HL-60 (cell line): Measurements from ENCODE around the gene ATF6.

Experiments
- DNase-seq, 2 experiments: peaks; one replicate each; pipeline ENCODE4 v3.0.0-alpha.2; 2010 to 2020; ENCODE audit warnings: low read depth in 1 of 2, low spot score in 1 of 2
- H3K27ac ChIP-seq: fragments of 250-450 bp; sonication (Bioruptor Pico); replicated peaks from 2 replicates; pipeline ENCODE4 v1.5.1; 2020; ENCODE audit warnings: mild to moderate bottlenecking, moderate library complexity
- H3K27me3 ChIP-seq: fragments of 250-450 bp; sonication (Bioruptor Pico); 2 replicates; pipeline ENCODE4 v1.5.1; 2021; ENCODE audit warnings: mild to moderate bottlenecking, moderate library complexity; ENCODE audit not compliant: insufficient read depth, poor library complexity, severe bottlenecking
- H3K4me3 ChIP-seq: replicated peaks from 2 replicates; pipeline ENCODE4 v1.5.1; 2011; ENCODE audit warnings: mild to moderate bottlenecking, control low read depth, low read length; ENCODE audit not compliant: insufficient read depth
- GABPA ChIP-seq: IDR thresholded peaks from 2 replicates; pipeline ENCODE4 v1.6.1; 2012; ENCODE audit warnings: low read depth
- POLR2AphosphoS5 ChIP-seq: IDR thresholded peaks from 2 replicates; pipeline ENCODE4 v1.6.1; 2012; ENCODE audit warnings: low read depth
- SPI1 ChIP-seq: IDR thresholded peaks from 2 replicates; pipeline ENCODE4 v1.6.1; 2012; ENCODE audit warnings: low read depth, mild to moderate bottlenecking, borderline replicate concordance
- TF ChIP-seq, protein P1 (sequence below): IDR thresholded peaks from 2 replicates; pipeline ENCODE4 v1.6.1; 2012; ENCODE audit warnings: low read depth; ENCODE audit not compliant: insufficient replicate concordance
- TF ChIP-seq, protein P2 (sequence below): IDR thresholded peaks from one replicate; pipeline ENCODE4 v1.5.1; 2011; ENCODE audit warnings: low read length, control low read depth, inconsistent platforms; ENCODE audit not compliant: insufficient read depth

ATF6 gene

DNA sequence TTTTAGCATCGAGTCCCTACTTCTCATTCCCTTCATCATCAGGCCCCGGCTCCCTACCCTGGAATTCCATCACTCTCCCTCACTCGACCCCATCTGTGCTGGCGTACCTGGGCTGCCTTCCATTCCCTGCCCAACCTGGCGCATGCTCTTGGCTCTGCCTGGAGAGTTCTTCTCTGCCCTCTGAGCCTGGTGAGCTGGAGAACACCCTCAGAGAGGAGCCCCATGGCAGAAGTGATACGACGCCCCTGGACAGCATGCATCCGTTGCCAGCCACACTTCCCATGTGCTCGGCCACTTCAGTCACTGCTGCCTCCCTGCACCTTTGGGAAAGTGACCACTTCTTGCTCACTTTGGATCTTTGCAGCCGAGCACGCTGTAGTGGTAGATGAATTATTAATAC is 227.5 kb downstream of the ATF6 start:
- Histone ChIP-seq H3K4me3 (no peak overlapping the region), H3K27ac (no peak overlapping the region), H3K27me3 (no peaks in the 10 kb centered on the region)
- DNase-seq = no peak
- TF ChIP-seq, protein P1, sequence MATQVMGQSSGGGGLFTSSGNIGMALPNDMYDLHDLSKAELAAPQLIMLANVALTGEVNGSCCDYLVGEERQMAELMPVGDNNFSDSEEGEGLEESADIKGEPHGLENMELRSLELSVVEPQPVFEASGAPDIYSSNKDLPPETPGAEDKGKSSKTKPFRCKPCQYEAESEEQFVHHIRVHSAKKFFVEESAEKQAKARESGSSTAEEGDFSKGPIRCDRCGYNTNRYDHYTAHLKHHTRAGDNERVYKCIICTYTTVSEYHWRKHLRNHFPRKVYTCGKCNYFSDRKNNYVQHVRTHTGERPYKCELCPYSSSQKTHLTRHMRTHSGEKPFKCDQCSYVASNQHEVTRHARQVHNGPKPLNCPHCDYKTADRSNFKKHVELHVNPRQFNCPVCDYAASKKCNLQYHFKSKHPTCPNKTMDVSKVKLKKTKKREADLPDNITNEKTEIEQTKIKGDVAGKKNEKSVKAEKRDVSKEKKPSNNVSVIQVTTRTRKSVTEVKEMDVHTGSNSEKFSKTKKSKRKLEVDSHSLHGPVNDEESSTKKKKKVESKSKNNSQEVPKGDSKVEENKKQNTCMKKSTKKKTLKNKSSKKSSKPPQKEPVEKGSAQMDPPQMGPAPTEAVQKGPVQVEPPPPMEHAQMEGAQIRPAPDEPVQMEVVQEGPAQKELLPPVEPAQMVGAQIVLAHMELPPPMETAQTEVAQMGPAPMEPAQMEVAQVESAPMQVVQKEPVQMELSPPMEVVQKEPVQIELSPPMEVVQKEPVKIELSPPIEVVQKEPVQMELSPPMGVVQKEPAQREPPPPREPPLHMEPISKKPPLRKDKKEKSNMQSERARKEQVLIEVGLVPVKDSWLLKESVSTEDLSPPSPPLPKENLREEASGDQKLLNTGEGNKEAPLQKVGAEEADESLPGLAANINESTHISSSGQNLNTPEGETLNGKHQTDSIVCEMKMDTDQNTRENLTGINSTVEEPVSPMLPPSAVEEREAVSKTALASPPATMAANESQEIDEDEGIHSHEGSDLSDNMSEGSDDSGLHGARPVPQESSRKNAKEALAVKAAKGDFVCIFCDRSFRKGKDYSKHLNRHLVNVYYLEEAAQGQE = no peak
- TF ChIP-seq POLR2AphosphoS5 (no peak), GABPA (no peak), SPI1 (no peak)
- TF ChIP-seq, protein P2, sequence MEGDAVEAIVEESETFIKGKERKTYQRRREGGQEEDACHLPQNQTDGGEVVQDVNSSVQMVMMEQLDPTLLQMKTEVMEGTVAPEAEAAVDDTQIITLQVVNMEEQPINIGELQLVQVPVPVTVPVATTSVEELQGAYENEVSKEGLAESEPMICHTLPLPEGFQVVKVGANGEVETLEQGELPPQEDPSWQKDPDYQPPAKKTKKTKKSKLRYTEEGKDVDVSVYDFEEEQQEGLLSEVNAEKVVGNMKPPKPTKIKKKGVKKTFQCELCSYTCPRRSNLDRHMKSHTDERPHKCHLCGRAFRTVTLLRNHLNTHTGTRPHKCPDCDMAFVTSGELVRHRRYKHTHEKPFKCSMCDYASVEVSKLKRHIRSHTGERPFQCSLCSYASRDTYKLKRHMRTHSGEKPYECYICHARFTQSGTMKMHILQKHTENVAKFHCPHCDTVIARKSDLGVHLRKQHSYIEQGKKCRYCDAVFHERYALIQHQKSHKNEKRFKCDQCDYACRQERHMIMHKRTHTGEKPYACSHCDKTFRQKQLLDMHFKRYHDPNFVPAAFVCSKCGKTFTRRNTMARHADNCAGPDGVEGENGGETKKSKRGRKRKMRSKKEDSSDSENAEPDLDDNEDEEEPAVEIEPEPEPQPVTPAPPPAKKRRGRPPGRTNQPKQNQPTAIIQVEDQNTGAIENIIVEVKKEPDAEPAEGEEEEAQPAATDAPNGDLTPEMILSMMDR = no peak

DNA sequence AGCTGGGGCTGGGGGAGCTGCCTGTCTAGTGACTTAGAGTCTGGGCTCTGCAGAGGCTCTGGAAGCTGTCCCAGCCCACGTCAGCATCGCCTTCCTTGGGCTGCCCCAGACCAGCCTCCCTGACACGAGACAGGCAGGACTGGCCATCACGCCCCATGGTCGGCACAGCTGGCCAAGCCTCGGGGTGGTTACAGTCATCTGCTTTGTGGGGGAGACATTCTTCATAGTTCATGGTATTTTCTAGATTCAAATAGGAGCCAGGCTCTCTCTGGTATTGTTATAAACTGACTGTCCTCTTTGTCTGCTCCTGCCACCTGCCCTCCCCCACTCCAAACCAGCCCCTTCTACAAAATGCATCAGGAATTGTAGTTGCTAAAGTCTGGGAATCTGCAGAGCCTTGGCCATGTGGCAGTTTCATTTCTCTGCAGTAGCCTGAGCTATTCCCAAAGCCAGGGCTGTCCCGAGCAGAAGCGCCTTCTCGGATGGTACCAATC is 228.1 kb downstream of the ATF6 start:
- Histone ChIP-seq H3K4me3 (no peak overlapping the region), H3K27me3 (no peaks in the 10 kb centered on the region), H3K27ac (no peak overlapping the region)
- DNase-seq = no peak
- TF ChIP-seq, protein P2 = no peak
- TF ChIP-seq, protein P1 = no peak
- no peak for TF ChIP-seq GABPA
- TF ChIP-seq SPI1 = no peak
- no peak for TF ChIP-seq POLR2AphosphoS5

DNA sequence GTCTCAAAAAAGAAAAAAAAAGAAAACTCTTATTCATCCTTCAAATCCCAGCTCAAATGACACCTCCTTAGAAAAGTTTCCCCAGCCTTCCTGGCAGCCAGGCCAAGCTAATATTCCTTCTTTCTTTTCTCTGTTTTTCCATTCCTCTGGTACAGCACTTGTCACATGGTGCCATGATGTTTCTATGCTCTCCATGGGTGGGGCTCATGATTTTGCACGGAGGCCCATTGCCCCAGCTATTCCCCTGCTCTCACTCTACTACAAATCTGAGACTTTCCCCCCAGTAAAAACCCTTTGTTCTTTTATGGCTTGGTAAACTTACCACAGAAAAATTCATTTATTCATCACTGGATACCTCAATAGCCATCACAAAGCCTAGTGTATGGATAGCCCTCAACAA is 231.0 kb downstream of the ATF6 start:
- TF ChIP-seq, protein P2 = no peak
- TF ChIP-seq, protein P1 = no peak
- no peak for TF ChIP-seq POLR2AphosphoS5
- no peak for TF ChIP-seq GABPA
- TF ChIP-seq SPI1 = no peak
- DNase-seq = no peak
- Histone ChIP-seq H3K4me3 (no peak overlapping the region), H3K27ac (no peak overlapping the region), H3K27me3 (no peaks in the 10 kb centered on the region)
